ENCODE data around the gene NPBWR2. TPM values are rescaled to one million over a fixed set of nuclear protein-coding genes. Genes with fewer than 3 reads are reported as not detected.

Gene NPBWR2
- polyA plus RNA-seq, 1 donor from 2014 or later, result not detected

- Histone ChIP-seq H3K79me2 (replicated peaks; ENCODE audit: insufficient read depth, low read length) (no peaks in the 10 kb centered on the region), H3K9me2 (ENCODE audit: insufficient read depth, low read length) (no peaks in the 10 kb centered on the region), H3K9ac (ENCODE audit: low read length) (no peak overlapping the region), H3F3A (ENCODE audit: insufficient read depth, low read length, poor library complexity, severe bottlenecking) (no peaks in the 10 kb centered on the region), H3K36me3 (ENCODE audit: insufficient read depth, low read length) (no peaks in the 10 kb centered on the region), H2AFZ (ENCODE audit: low read depth, low read length) (no peak overlapping the region), H4K20me1 (ENCODE audit: insufficient read depth) (no peaks in the 10 kb centered on the region), H3K9me3 (ENCODE audit: low read length) (no peaks in the 10 kb centered on the region), H3K27me3 (ENCODE audit: insufficient read depth, low read depth, low read length) (no peaks in the 10 kb centered on the region), H3K27ac (ENCODE audit: low read length) (no peak overlapping the region), H3K4me2 (ENCODE audit: low read length) (no peak overlapping the region), H3K4me3 (ENCODE audit: low read length) (no peak overlapping the region)
- TF ChIP-seq MXI1 (conservative IDR thresholded peaks at IDR 0.05; ENCODE audit: poor library complexity, severe bottlenecking) (no peak), POLR2AphosphoS5 (IDR thresholded peaks at IDR 0.05) (no peak), EP300 (conservative IDR thresholded peaks at IDR 0.05; ENCODE audit: poor library complexity, severe bottlenecking) (no peak), RAD21 (conservative IDR thresholded peaks at IDR 0.05) (no peak), TAF1 (IDR thresholded peaks at IDR 0.05; ENCODE audit: low read depth) (no peak)
Observed at GRCh38 chr20:64069209-64069613, 38.2 kb downstream of the NPBWR2 start.

GRCh38 chr20:64068386-64069208, 38.8 kb downstream of the NPBWR2 start:
- Histone ChIP-seq H3K36me3 (ENCODE audit: insufficient read depth, low read length) (no peaks in the 10 kb centered on the region), H3K79me2 (replicated peaks; ENCODE audit: insufficient read depth, low read length) (peaks cover 6% of the 10 kb centered on the region), H3K9me2 (ENCODE audit: insufficient read depth, low read length) (no peaks in the 10 kb centered on the region), H2AFZ (ENCODE audit: low read depth, low read length) (no peak overlapping the region), H3K27me3 (ENCODE audit: insufficient read depth, low read depth, low read length) (no peaks in the 10 kb centered on the region), H3F3A (ENCODE audit: insufficient read depth, low read length, poor library complexity, severe bottlenecking) (no peaks in the 10 kb centered on the region), H3K27ac (ENCODE audit: low read length) (no peak overlapping the region), H3K9ac (ENCODE audit: low read length) (no peak overlapping the region), H3K4me2 (ENCODE audit: low read length) (no peak overlapping the region), H4K20me1 (ENCODE audit: insufficient read depth) (no peaks in the 10 kb centered on the region), H3K4me3 (ENCODE audit: low read length) (no peak overlapping the region), H3K9me3 (ENCODE audit: low read length) (no peaks in the 10 kb centered on the region)
- TF ChIP-seq TAF1 (IDR thresholded peaks at IDR 0.05; ENCODE audit: low read depth), result no peak
- TF ChIP-seq SMC3 (conservative IDR thresholded peaks at IDR 0.05; ENCODE audit: poor library complexity), result no peak

DNA sequence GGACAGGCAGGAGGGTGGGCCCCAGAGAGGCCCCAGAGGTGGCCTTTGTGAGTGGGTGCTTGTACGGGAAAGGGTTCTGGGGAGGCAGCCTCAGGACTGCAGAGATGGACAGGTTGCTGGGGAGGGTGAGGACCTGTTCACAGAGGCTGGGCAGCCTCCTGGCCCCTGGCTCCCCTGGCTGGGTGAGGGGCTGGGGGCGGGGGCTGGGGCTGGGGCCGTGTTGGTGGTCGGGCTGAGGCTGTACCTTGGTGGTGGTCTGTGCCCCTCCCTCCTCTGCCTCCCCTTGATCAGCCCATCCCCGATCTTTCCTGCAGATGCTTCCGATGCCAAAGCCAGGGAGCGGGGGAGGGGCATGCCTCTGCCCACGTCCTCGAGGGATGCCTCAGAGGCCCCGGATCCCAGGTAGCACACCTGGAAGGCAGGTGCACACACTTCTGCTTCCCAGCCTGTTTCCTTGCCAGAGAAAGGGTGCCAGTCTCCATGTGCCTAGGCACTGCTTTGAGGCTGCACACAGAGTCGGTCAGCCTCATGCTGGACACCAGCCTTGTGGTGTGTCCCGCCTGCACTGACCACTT, 39.5 kb downstream of the NPBWR2 start:
- no peaks in the 10 kb centered on the region for H3K36me3 ChIP-seq (ENCODE audit: insufficient read depth, low read length)
- no peaks in the 10 kb centered on the region for H4K20me1 ChIP-seq (ENCODE audit: insufficient read depth)
- H3K9ac ChIP-seq (ENCODE audit: low read length), result no peak overlapping the region
- H3K79me2 ChIP-seq (replicated peaks; ENCODE audit: insufficient read depth, low read length), result peaks cover 7% of the 10 kb centered on the region
- no peak for TF ChIP-seq MXI1 (conservative IDR thresholded peaks at IDR 0.05; ENCODE audit: poor library complexity, severe bottlenecking)
- TF ChIP-seq, protein P1, sequence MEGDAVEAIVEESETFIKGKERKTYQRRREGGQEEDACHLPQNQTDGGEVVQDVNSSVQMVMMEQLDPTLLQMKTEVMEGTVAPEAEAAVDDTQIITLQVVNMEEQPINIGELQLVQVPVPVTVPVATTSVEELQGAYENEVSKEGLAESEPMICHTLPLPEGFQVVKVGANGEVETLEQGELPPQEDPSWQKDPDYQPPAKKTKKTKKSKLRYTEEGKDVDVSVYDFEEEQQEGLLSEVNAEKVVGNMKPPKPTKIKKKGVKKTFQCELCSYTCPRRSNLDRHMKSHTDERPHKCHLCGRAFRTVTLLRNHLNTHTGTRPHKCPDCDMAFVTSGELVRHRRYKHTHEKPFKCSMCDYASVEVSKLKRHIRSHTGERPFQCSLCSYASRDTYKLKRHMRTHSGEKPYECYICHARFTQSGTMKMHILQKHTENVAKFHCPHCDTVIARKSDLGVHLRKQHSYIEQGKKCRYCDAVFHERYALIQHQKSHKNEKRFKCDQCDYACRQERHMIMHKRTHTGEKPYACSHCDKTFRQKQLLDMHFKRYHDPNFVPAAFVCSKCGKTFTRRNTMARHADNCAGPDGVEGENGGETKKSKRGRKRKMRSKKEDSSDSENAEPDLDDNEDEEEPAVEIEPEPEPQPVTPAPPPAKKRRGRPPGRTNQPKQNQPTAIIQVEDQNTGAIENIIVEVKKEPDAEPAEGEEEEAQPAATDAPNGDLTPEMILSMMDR (IDR thresholded peaks at IDR 0.05; ENCODE audit: poor library complexity, severe bottlenecking), result no peak
- no peak overlapping the region for H3K4me2 ChIP-seq (ENCODE audit: low read length)
- H3K4me3 ChIP-seq (ENCODE audit: low read length), result no peak overlapping the region
- no peak overlapping the region for H3K27ac ChIP-seq (ENCODE audit: low read length)
- H3K27me3 ChIP-seq (ENCODE audit: insufficient read depth, low read depth, low read length), result no peaks in the 10 kb centered on the region
- no peaks in the 10 kb centered on the region for H3K9me3 ChIP-seq (ENCODE audit: low read length)
- no peaks in the 10 kb centered on the region for H3F3A ChIP-seq (ENCODE audit: insufficient read depth, low read length, poor library complexity, severe bottlenecking)
- H3K9me2 ChIP-seq (ENCODE audit: insufficient read depth, low read length), result no peaks in the 10 kb centered on the region
- no peak overlapping the region for H2AFZ ChIP-seq (ENCODE audit: low read depth, low read length)

Measured in neural cell (in vitro differentiated cells).